Glutamatergic neuron (in vitro differentiated cells): ENCODE results near the gene SENP6. TPM values are rescaled to one million over a fixed set of nuclear protein-coding genes. Genes with fewer than 3 reads are reported as not detected.

Source experiments
- DNase-seq: peaks from one replicate; pipeline ENCODE4 v3.0.0; 2022
- H3K27ac Mint-ChIP-seq: one replicate; pipeline ENCODE4 v1.8.0; 2020; ENCODE audit warnings: mild to moderate bottlenecking, mixed read lengths, inconsistent platforms; ENCODE audit not compliant: unreplicated experiment
- H3K27me3 Mint-ChIP-seq: one replicate; pipeline ENCODE4 v1.8.0; 2020; ENCODE audit warnings: mild to moderate bottlenecking, moderate library complexity, mixed read lengths, inconsistent platforms; ENCODE audit not compliant: unreplicated experiment
- H3K36me3 Mint-ChIP-seq: one replicate; pipeline ENCODE4 v1.8.0; 2020; ENCODE audit warnings: mild to moderate bottlenecking, mixed read lengths, inconsistent platforms; ENCODE audit not compliant: unreplicated experiment
- H3K4me1 Mint-ChIP-seq: one replicate; pipeline ENCODE4 v1.8.0; 2020; ENCODE audit warnings: mild to moderate bottlenecking, low read depth, mixed read lengths, inconsistent platforms; ENCODE audit not compliant: unreplicated experiment
- H3K4me3 Mint-ChIP-seq: one replicate; pipeline ENCODE4 v1.8.0; 2020; ENCODE audit warnings: mild to moderate bottlenecking, mixed read lengths, inconsistent platforms; ENCODE audit not compliant: unreplicated experiment
- H3K9me3 Mint-ChIP-seq: one replicate; pipeline ENCODE4 v1.8.0; 2020; ENCODE audit warnings: mild to moderate bottlenecking, moderate library complexity, mixed read lengths, inconsistent platforms; ENCODE audit not compliant: unreplicated experiment
- CTCF ChIP-seq: fragments of 200-600 bp; sonication (generic); IDR thresholded peaks from one replicate; pipeline ENCODE4 v1.5.0; 2021; ENCODE audit not compliant: partially characterized antibody, unreplicated experiment
- total RNA-seq: library from RNA; stranded (reverse); fragmentation: NEBNext Ultra II Directional; extraction: Animal tissue kit (Norgen Biotek cat#: 25700); gene quantifications from one replicate; pipeline ENCODE4 v1.2.1, GENCODE V29; 2021; ENCODE audit not compliant: unreplicated experiment

Gene SENP6
- total RNA-seq, 1 donor from 2014 or later, result 113 TPM

- no peak for TF ChIP-seq CTCF
- H3K36me3 Mint-ChIP-seq, result no peaks in the 10 kb centered on the region
- peak overlapping the region; percentile 98 for H3K27ac Mint-ChIP-seq
- H3K4me3 Mint-ChIP-seq, result peak overlapping the region; percentile 99
- peaks cover 20% of the 10 kb centered on the region for H3K4me1 Mint-ChIP-seq
- DNase-seq, result peak; percentile 56
- H3K9me3 Mint-ChIP-seq, result peaks cover 6% of the 10 kb centered on the region
- peaks cover 5% of the 10 kb centered on the region for H3K27me3 Mint-ChIP-seq
These were observed 796 bp downstream of the SENP6 start for GRCh38 chr6:75602246-75603105.

GRCh38 chr6:75603106-75603420, 1.4 kb downstream of the SENP6 start:
- Mint-ChIP-seq H3K27me3 (peaks cover 5% of the 10 kb centered on the region), H3K36me3 (no peaks in the 10 kb centered on the region), H3K4me3 (peak overlapping the region; percentile 99), H3K9me3 (peaks cover 6% of the 10 kb centered on the region), H3K27ac (peak overlapping the region; percentile 98), H3K4me1 (peaks cover 21% of the 10 kb centered on the region)
- no peak for DNase-seq
- no peak for TF ChIP-seq CTCF

- no peaks in the 10 kb centered on the region for H3K36me3 Mint-ChIP-seq
- peaks cover 6% of the 10 kb centered on the region for H3K9me3 Mint-ChIP-seq
These were observed 2.6 kb downstream of the SENP6 start for GRCh38 chr6:75604294-75604693.

GRCh38 chr6:75605635-75606034, 4.0 kb downstream of the SENP6 start:
- Mint-ChIP-seq H3K9me3 (peaks cover 5% of the 10 kb centered on the region), H3K27ac (peak overlapping the region; percentile 4), H3K4me1 (peaks cover 20% of the 10 kb centered on the region), H3K36me3 (no peaks in the 10 kb centered on the region), H3K27me3 (peaks cover 5% of the 10 kb centered on the region), H3K4me3 (peak overlapping the region; percentile 14)
- TF ChIP-seq CTCF, result no peak
- DNase-seq, result no peak

More at GRCh38 chr6:75604294-75604693, 2.6 kb downstream of the SENP6 start:
- H3K27ac Mint-ChIP-seq, result no peak overlapping the region
- no peak for TF ChIP-seq CTCF
- H3K4me1 Mint-ChIP-seq, result peaks cover 21% of the 10 kb centered on the region
- peak overlapping the region; percentile 99 for H3K4me3 Mint-ChIP-seq
- peaks cover 5% of the 10 kb centered on the region for H3K27me3 Mint-ChIP-seq
- no peak for DNase-seq

- no peaks in the 10 kb centered on the region for H3K9me3 Mint-ChIP-seq
- H3K27ac Mint-ChIP-seq, result no peak overlapping the region
- H3K4me1 Mint-ChIP-seq, result peaks cover 24% of the 10 kb centered on the region
- no peaks in the 10 kb centered on the region for H3K36me3 Mint-ChIP-seq
- TF ChIP-seq CTCF, result no peak
- H3K4me3 Mint-ChIP-seq, result no peak overlapping the region
- DNase-seq, result no peak
- peaks cover 2% of the 10 kb centered on the region for H3K27me3 Mint-ChIP-seq
These were observed 6.6 kb downstream of the SENP6 start for GRCh38 chr6:75608304-75608703.
